LHCN-M2 (cell line): ENCODE measurements around the gene RFPL2. TPM values are rescaled to one million over a fixed set of nuclear protein-coding genes. Genes with fewer than 3 reads are reported as not detected.
"Not testable (repeated sequence)": the region's sequence is repeated elsewhere in the genome, so short reads cannot be mapped to it uniquely, and the experiment has no call there.

Source experiments
- DNase-seq: peaks from one replicate; pipeline ENCODE4 v3.0.0-alpha.2; 2012; ENCODE audit warnings: low read depth
- total RNA-seq: library from RNA; depleted of rRNA; stranded (reverse); fragments of >200 nt; gene quantifications from 2 replicates; pipeline ENCODE4 v1.2.3, GENCODE V29; 2014

Gene RFPL2
- total RNA-seq, 1 experiment from 2014 or later = not detected

- DNase-seq = no peak
Observed at GRCh38 chr22:32205974-32206773, 1.3 kb upstream of the RFPL2 start.

GRCh38 chr22:32204040-32204855 lies 625 bp downstream of the RFPL2 start:
- DNase-seq = no peak

- no peak for DNase-seq
Observed at GRCh38 chr22:32203181-32204039, 1.5 kb downstream of the RFPL2 start.

- DNase-seq = peak; percentile 32
Observed at GRCh38 chr22:32202539-32203180, 2.2 kb downstream of the RFPL2 start.

GRCh38 chr22:32202161-32202538 lies 2.7 kb downstream of the RFPL2 start:
- DNase-seq = no peak

- no peak for DNase-seq
Observed at GRCh38 chr22:32200752-32201151, 4.1 kb downstream of the RFPL2 start.

- DNase-seq = no peak
Observed at GRCh38 chr22:32199961-32200360, 4.9 kb downstream of the RFPL2 start.

- DNase-seq = no peak
Observed at GRCh38 chr22:32199341-32199740, 5.5 kb downstream of the RFPL2 start.

- not testable (repeated sequence) for DNase-seq
Observed at GRCh38 chr22:32197553-32198226, 7.2 kb downstream of the RFPL2 start.

- DNase-seq = not testable (repeated sequence)
Observed at GRCh38 chr22:32195900-32196299, 9.0 kb downstream of the RFPL2 start.

GRCh38 chr22:32193346-32193745 lies 11.5 kb downstream of the RFPL2 start:
- DNase-seq = not testable (repeated sequence)

GRCh38 chr22:32191021-32191420 lies 13.9 kb downstream of the RFPL2 start:
- not testable (repeated sequence) for DNase-seq

GRCh38 chr22:32185821-32186220 lies 19.1 kb downstream of the RFPL2 start:
- DNase-seq = no peak

GRCh38 chr22:32183625-32184024 lies 21.2 kb downstream of the RFPL2 start:
- DNase-seq = no peak

- no peak for DNase-seq
Observed at GRCh38 chr22:32181043-32181442, 23.8 kb downstream of the RFPL2 start.

GRCh38 chr22:32177221-32177765 lies 27.6 kb downstream of the RFPL2 start:
- DNase-seq = peak; percentile 1

- no peak for DNase-seq
Observed at GRCh38 chr22:32175683-32176644, 28.9 kb downstream of the RFPL2 start.

GRCh38 chr22:32175115-32175514 lies 29.8 kb downstream of the RFPL2 start:
- no peak for DNase-seq

GRCh38 chr22:32165681-32166080 lies 39.2 kb downstream of the RFPL2 start:
- no peak for DNase-seq
